Occipital lobe (tissue), 2 donors: Measurements from ENCODE around the gene WBP2. TPM values are rescaled to one million over a fixed set of nuclear protein-coding genes. Genes with fewer than 3 reads are reported as not detected.

Experiments used
- DNase-seq: peaks from one replicate; lab custom pipeline; 2025; lab: John Stamatoyannopoulos, UW
- total RNA-seq: library from RNA; depleted of rRNA; stranded (reverse); fragments of >200 nt; gene quantifications from one replicate; pipeline ENCODE4 v1.2.3, GENCODE V29; 2014

Gene WBP2
- 25.9 TPM for total RNA-seq

GRCh38 chr17:75855310-75856061 is at the start of gene WBP2:
Gene WBP2 (minus strand): TSS chr17:75855335. CDS start chr17:75855297, 38 bp downstream.
- DNase-seq = peak; percentile 99

GRCh38 chr17:75902406-75902805 is 47.3 kb upstream of the WBP2 start:
- DNase-seq = no peak

GRCh38 chr17:75901727-75902126 is 46.6 kb upstream of the WBP2 start:
- DNase-seq = no peak

- no peak for DNase-seq
Measured at GRCh38 chr17:75900691-75901533, 45.8 kb upstream of the WBP2 start.

GRCh38 chr17:75899767-75900468 is 44.8 kb upstream of the WBP2 start:
- no peak for DNase-seq

- DNase-seq = no peak
Measured at GRCh38 chr17:75899353-75899752, 44.2 kb upstream of the WBP2 start.

GRCh38 chr17:75898791-75899190 is 43.7 kb upstream of the WBP2 start:
- DNase-seq = no peak

GRCh38 chr17:75898065-75898464 is 42.9 kb upstream of the WBP2 start:
- DNase-seq = no peak

GRCh38 chr17:75897160-75898019 is 42.3 kb upstream of the WBP2 start:
- DNase-seq = no peak

GRCh38 chr17:75896415-75897159 is 41.5 kb upstream of the WBP2 start, which contains the start of gene TRIM65:
Gene TRIM65 (minus strand): TSS chr17:75896951. CDS start chr17:75896937, 14 bp downstream.
- DNase-seq = peak; percentile 75

GRCh38 chr17:75895370-75896155 is 40.4 kb upstream of the WBP2 start:
- no peak for DNase-seq

- no peak for DNase-seq
Measured at GRCh38 chr17:75894049-75894733, 39.1 kb upstream of the WBP2 start.

GRCh38 chr17:75893305-75894048 is 38.3 kb upstream of the WBP2 start:
- DNase-seq = no peak

- DNase-seq = no peak
Measured at GRCh38 chr17:75892556-75893224, 37.6 kb upstream of the WBP2 start.

GRCh38 chr17:75891605-75892555 is 36.7 kb upstream of the WBP2 start:
- DNase-seq = no peak

GRCh38 chr17:75891022-75891604 is 36.0 kb upstream of the WBP2 start:
- no peak for DNase-seq
